ENCODE results near the gene SLC25A14.
A peak's percentile ranks its signal among the peaks of the same experiment; 100 is the strongest.
"Not testable (repeated sequence)": the region's sequence is repeated elsewhere in the genome, so short reads cannot be mapped to it uniquely, and the experiment has no call there.

The SLC25A14 gene

DNA sequence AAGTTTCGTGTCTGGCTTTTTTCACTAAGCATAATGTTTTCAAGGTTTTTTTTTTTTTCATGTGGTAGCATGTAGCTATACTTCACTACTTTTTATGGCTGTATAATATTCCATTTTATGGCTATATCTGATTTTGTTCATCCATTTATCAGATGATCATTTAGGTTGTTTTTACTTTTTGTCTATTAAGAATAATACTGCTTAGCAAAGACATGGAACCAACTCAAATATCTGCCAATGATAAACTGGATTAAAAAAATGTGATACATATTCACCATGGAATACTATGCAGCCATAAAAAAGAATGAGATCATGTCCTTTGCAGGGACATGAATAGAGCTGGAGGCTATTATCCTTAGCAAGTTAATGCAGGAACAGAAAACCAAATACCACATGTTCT, 38.3 kb upstream of the SLC25A14 start:
- TF ChIP-seq, protein P1, sequence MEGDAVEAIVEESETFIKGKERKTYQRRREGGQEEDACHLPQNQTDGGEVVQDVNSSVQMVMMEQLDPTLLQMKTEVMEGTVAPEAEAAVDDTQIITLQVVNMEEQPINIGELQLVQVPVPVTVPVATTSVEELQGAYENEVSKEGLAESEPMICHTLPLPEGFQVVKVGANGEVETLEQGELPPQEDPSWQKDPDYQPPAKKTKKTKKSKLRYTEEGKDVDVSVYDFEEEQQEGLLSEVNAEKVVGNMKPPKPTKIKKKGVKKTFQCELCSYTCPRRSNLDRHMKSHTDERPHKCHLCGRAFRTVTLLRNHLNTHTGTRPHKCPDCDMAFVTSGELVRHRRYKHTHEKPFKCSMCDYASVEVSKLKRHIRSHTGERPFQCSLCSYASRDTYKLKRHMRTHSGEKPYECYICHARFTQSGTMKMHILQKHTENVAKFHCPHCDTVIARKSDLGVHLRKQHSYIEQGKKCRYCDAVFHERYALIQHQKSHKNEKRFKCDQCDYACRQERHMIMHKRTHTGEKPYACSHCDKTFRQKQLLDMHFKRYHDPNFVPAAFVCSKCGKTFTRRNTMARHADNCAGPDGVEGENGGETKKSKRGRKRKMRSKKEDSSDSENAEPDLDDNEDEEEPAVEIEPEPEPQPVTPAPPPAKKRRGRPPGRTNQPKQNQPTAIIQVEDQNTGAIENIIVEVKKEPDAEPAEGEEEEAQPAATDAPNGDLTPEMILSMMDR (conservative IDR thresholded peaks at IDR 0.05; ENCODE audit: low read depth, low read length), result no peak
- H3K4me3 ChIP-seq (ENCODE audit: low read depth, low read length), result no peak overlapping the region
- no peak for DNase-seq (ENCODE audit: low read depth)

DNA sequence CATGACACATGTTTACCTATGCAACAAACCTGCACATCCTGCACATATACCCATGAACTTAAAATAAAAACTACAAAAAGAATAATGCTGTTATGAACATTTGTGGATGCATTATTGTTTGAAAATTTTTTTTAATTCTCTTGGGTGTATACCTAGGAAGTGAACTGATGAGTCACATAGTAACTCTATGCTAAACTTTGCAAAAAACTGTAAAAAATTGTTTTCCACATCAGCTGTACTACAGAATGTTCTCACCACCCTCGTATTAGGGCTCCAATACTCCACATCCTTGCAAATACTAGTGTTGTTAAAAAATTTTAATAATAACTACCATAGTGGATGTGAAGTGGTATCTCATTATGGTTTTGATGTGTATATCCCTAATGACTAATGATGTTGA, 37.7 kb upstream of the SLC25A14 start:
- TF ChIP-seq, protein P1 (conservative IDR thresholded peaks at IDR 0.05; ENCODE audit: low read depth, low read length), result no peak
- H3K4me3 ChIP-seq (ENCODE audit: low read depth, low read length), result no peak overlapping the region
- DNase-seq (ENCODE audit: low read depth), result peak; percentile 13

DNA sequence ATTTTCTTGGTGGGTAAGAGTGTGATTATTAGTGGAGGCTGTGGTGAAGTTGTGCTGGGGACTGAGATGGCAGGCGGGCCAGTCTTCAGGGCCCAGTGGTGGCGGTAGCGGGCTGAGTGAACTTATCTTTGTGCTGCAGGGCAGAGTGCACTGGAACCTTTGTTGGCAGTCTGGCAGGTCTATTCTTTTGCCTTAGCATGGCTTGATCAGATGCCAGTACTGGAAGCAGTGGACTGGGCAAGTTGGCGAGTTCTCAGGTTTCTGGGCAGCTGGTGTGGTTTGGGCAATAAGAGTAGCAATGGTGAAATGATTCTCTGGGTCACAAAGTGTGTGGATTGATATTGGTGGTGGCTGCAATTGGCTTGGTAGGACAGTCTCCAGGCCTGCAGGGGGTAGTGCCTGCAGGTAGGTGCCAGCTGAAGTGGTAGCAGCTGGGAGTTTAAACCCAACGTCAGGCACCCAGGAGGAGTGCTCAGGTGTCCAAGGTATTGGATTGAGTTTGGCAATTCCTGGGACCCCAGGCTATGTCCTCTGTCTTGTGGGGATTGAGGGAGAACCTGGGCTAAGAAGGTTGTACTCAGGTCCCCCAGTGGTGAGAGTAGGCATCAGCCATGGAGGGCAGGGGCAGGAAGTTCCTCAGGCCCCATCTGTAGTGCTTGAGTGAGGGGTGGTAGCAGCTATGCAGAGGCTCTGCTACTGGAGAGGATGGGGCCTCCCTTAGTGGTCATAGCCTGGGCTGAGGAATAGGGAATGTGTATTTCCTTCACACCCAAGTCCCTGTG, 34.9 kb upstream of the SLC25A14 start:
- no peak overlapping the region for H3K4me3 ChIP-seq (ENCODE audit: low read depth, low read length)
- TF ChIP-seq, protein P1 (conservative IDR thresholded peaks at IDR 0.05; ENCODE audit: low read depth, low read length), result no peak
- no peak for DNase-seq (ENCODE audit: low read depth)

DNA sequence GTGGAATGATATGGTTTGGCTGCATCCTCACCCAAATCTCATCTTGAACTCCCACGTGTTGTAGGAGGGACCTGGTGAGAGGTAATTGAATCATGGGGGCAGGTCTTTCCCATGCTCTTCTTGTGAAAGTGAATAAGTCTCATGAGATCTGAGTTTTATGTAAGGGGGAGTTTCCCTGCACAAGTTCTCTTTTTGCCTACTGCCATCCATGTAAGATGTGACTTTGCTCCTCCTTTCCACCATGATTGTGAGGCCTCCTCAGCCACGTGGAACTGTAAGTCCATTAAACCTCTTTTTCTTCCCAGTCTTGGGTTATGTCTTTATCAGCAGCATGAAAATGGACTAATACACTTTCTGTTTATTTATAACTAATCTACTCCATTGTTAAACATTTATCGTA, 19.8 kb upstream of the SLC25A14 start:
- not testable (repeated sequence) for H3K4me3 ChIP-seq (ENCODE audit: low read depth, low read length); DNase-seq (ENCODE audit: low read depth)

DNA sequence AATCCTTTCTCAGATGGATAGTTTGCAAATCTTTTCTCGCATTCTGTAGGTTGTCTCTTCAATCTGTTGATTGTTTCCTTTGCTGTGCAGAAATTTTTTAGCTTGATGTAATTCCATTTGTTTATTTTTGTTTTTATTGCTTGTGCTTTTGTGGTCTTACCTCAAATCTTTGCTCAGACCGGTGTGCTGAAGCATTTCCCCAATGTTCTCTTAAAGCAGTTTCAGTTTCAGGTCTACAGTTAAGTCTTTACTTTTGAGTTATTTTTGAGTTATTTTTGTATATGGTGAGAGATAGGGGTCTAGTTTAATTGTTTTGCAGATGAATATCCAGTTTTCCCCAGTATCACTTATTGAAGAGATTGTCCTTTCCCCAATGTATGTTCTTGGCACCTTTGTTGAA, 18.2 kb upstream of the SLC25A14 start:
- TF ChIP-seq, protein P1 (conservative IDR thresholded peaks at IDR 0.05; ENCODE audit: low read depth, low read length), result no peak
- no peak for DNase-seq (ENCODE audit: low read depth)
- H3K4me3 ChIP-seq (ENCODE audit: low read depth, low read length), result no peak overlapping the region

DNA sequence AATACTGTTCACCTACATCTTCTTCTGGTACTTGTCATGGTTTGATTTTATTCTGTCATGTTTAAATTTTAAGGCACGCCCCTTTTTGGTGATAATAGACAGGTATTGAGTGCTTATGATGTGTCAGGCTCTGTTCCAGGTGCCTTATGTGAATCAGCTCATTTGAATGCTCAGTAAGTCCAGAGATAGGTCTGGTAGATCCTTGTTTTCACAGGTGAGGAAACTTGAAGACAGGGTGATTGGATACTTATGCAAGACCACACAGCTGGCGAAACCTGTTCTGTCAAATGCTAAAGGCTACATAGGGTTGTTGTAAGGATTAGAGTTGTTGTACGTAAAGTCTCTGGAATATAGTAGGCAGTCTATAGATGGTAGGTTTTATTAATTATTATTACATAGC, 9.6 kb upstream of the SLC25A14 start:
- TF ChIP-seq, protein P1 (conservative IDR thresholded peaks at IDR 0.05; ENCODE audit: low read depth, low read length), result no peak
- no peak overlapping the region for H3K4me3 ChIP-seq (ENCODE audit: low read depth, low read length)
- DNase-seq (ENCODE audit: low read depth), result no peak

DNA sequence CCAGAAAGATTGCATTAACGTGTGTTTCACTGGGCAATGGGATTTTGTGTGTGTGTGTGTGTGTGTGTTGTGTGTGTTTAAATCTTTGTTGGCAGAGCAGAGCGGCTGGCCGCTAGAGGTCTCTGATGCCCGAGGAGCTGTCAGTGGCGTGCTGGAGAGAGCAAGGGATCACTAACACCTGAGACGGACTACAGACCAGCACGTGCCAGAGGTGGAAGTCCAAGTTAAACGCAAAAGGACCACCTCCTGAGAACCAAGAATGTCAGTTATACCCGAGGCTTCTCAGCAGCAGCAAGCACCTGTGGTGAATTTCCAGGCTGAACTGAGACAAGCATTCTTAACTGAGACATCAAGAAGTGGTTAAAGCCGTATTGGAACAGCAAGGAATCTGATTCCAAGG, 9.0 kb upstream of the SLC25A14 start:
- peak; percentile 54 for DNase-seq (ENCODE audit: low read depth)
- no peak overlapping the region for H3K4me3 ChIP-seq (ENCODE audit: low read depth, low read length)
- TF ChIP-seq, protein P1 (conservative IDR thresholded peaks at IDR 0.05; ENCODE audit: low read depth, low read length), result peak; percentile 69

All from choroid plexus epithelial cell (primary cell).